Measurements from ENCODE around the gene CRAMP1. TPM values are rescaled to one million over a fixed set of nuclear protein-coding genes. Genes with fewer than 3 reads are reported as not detected.

The CRAMP1 gene
- total and polyA plus RNA-seq, 2 donors from 2014 or later = 2.9 to 20.0 TPM

GRCh38 chr16:1670866-1671265, 58.7 kb downstream of the CRAMP1 start:
- FAIRE-seq (no peak), DNase-seq (peak in 1 of 5 donors; percentile 46)
- peaks cover 5 to 69% (median 60%) of the 10 kb centered on the region in 3 donors for H3K36me3 ChIP-seq (ENCODE audit: control insufficient read depth in 2 of 3, insufficient read depth in 3 of 3, low read length in 3 of 3)
- H3K9me3 ChIP-seq (ENCODE audit: control insufficient read depth in 2 of 3, insufficient read depth in 1 of 3, low read length in 3 of 3) = no peaks in the 10 kb centered on the region
- no peak overlapping the region for H3K9ac ChIP-seq (ENCODE audit: low read length in 3 of 3)
- H3K27ac ChIP-seq (ENCODE audit: low read depth in 2 of 2, low read length in 2 of 2) = no peak overlapping the region
- TF ChIP-seq CTCF (IDR thresholded peaks at IDR 0.05; ENCODE audit: borderline replicate concordance, extremely low read depth, insufficient read depth) = no peak
- H3K27me3 ChIP-seq (ENCODE audit: control insufficient read depth, insufficient read depth, low read length) = no peaks in the 10 kb centered on the region
- intact Hi-C loops (cut with DNase I) = no loop called here
- no peak overlapping the region for H3K4me3 ChIP-seq (ENCODE audit: low read length in 3 of 3)
- no peaks in the 10 kb centered on the region for H3K4me1 ChIP-seq (ENCODE audit: control insufficient read depth in 2 of 3, insufficient read depth in 2 of 3, low read depth in 1 of 3, low read length in 3 of 3)

GRCh38 chr16:1673424-1674151, 61.4 kb downstream of the CRAMP1 start:
- H3K9ac ChIP-seq (ENCODE audit: low read length in 3 of 3) = no peak overlapping the region
- no peak for DNase-seq
- no peak overlapping the region for H3K4me3 ChIP-seq (ENCODE audit: low read length in 3 of 3)
- H3K27ac ChIP-seq (ENCODE audit: low read depth in 2 of 2, low read length in 2 of 2) = no peak overlapping the region
- no peak for FAIRE-seq
- H3K27me3 ChIP-seq (ENCODE audit: control insufficient read depth, insufficient read depth, low read length) = no peaks in the 10 kb centered on the region
- H3K4me1 ChIP-seq (ENCODE audit: control insufficient read depth in 2 of 3, insufficient read depth in 2 of 3, low read depth in 1 of 3, low read length in 3 of 3) = peaks cover 0 to under 1% (median 0%) of the 10 kb centered on the region in 3 donors
- intact Hi-C loops (cut with DNase I) = no loop called here
- peaks cover 5 to 46% (median 45%) of the 10 kb centered on the region in 3 donors for H3K36me3 ChIP-seq (ENCODE audit: control insufficient read depth in 2 of 3, insufficient read depth in 3 of 3, low read length in 3 of 3)
- no peaks in the 10 kb centered on the region for H3K9me3 ChIP-seq (ENCODE audit: control insufficient read depth in 2 of 3, insufficient read depth in 1 of 3, low read length in 3 of 3)
- no peak for TF ChIP-seq CTCF (IDR thresholded peaks at IDR 0.05; ENCODE audit: borderline replicate concordance, extremely low read depth, insufficient read depth)

DNA sequence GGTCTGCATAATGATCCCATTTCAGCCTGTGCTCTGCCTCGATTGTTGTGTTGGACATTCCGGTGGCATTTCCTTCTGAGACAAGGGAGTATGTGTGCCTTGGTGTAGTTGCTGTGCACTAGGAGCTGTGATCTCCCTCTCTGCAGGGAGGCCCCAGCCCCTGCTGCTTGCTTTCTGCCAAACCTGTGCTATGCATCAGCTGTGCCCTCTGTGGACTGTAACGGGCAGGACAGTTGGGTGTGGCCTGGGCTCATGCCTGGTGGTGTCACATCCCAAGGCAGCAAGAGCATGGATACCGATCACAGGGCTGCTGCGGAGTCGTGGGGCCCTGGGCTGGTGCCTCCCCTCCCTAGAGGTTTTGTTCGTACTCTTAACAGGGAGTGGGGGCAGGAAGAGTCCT, 62.1 kb downstream of the CRAMP1 start:
- Histone ChIP-seq H3K27ac (ENCODE audit: low read depth in 2 of 2, low read length in 2 of 2) (no peak overlapping the region), H3K27me3 (ENCODE audit: control insufficient read depth, insufficient read depth, low read length) (no peaks in the 10 kb centered on the region), H3K36me3 (ENCODE audit: control insufficient read depth in 2 of 3, insufficient read depth in 3 of 3, low read length in 3 of 3) (peaks cover 5 to 43% (median 39%) of the 10 kb centered on the region in 3 donors), H3K4me1 (ENCODE audit: control insufficient read depth in 2 of 3, insufficient read depth in 2 of 3, low read depth in 1 of 3, low read length in 3 of 3) (peaks cover 0 to 4% (median 0%) of the 10 kb centered on the region in 3 donors), H3K9me3 (ENCODE audit: control insufficient read depth in 2 of 3, insufficient read depth in 1 of 3, low read length in 3 of 3) (no peaks in the 10 kb centered on the region), H3K9ac (ENCODE audit: low read length in 3 of 3) (no peak overlapping the region), H3K4me3 (ENCODE audit: low read length in 3 of 3) (no peak overlapping the region)
- intact Hi-C loops (cut with DNase I) = no loop called here
- FAIRE-seq (no peak), DNase-seq (peak in 1 of 5 donors; percentile 15)
- TF ChIP-seq CTCF (IDR thresholded peaks at IDR 0.05; ENCODE audit: borderline replicate concordance, extremely low read depth, insufficient read depth) = no peak

All from kidney (tissue), 14 donors.